KMS-11 (cell line): ENCODE data around the gene CD79A.

Experiments used
- H2AFZ ChIP-seq: fragments of 200-600 bp; sonication (generic); 2 replicates; pipeline ENCODE4 v1.6.1; 2016; ENCODE audit warnings: antibody characterized with exemption, mixed run types, low read depth
- H3K27ac ChIP-seq: fragments of 200-600 bp; sonication (generic); 2 replicates; pipeline ENCODE4 v1.6.1; 2016; ENCODE audit warnings: mild to moderate bottlenecking, mixed run types
- H3K27me3 ChIP-seq: fragments of 200-600 bp; sonication (generic); 2 replicates; pipeline ENCODE4 v1.6.1; 2017; ENCODE audit warnings: mild to moderate bottlenecking, low read depth, mixed run types, moderate library complexity; ENCODE audit not compliant: insufficient read depth
- H3K36me3 ChIP-seq: fragments of 200-600 bp; sonication (generic); 2 replicates; pipeline ENCODE4 v1.6.1; 2017; ENCODE audit warnings: mild to moderate bottlenecking, mixed run types; ENCODE audit not compliant: insufficient read depth
- H3K4me1 ChIP-seq: fragments of 200-600 bp; sonication (generic); 2 replicates; pipeline ENCODE4 v1.6.1; 2016; ENCODE audit warnings: mild to moderate bottlenecking, low read depth, mixed run types; ENCODE audit not compliant: poor library complexity, severe bottlenecking
- H3K4me2 ChIP-seq: fragments of 200-600 bp; sonication (generic); 2 replicates; pipeline ENCODE4 v1.7.0; 2016; ENCODE audit warnings: mild to moderate bottlenecking, mixed run types
- H3K4me3 ChIP-seq: fragments of 200-600 bp; sonication (generic); IDR thresholded peaks from 2 replicates; pipeline ENCODE4 v1.6.1; 2017; ENCODE audit warnings: low read depth, low read length, mixed read lengths; ENCODE audit not compliant: insufficient read depth
- H3K79me2 ChIP-seq: fragments of 200-600 bp; sonication (generic); 2 replicates; pipeline ENCODE4 v1.6.1; 2016; ENCODE audit warnings: low read depth, mixed run types; ENCODE audit not compliant: insufficient read depth
- H3K9ac ChIP-seq: fragments of 200-600 bp; sonication (generic); 2 replicates; pipeline ENCODE4 v1.6.1; 2016; ENCODE audit warnings: mild to moderate bottlenecking, mixed run types
- H4K20me1 ChIP-seq: fragments of 200-600 bp; sonication (generic); 2 replicates; pipeline ENCODE4 v1.6.1; 2016; ENCODE audit warnings: mild to moderate bottlenecking, mixed run types; ENCODE audit not compliant: insufficient read depth
- CTCF ChIP-seq: fragments of 200-600 bp; sonication (generic); conservative IDR thresholded peaks from 2 replicates; pipeline ENCODE4 v1.6.1; 2017; ENCODE audit warnings: low read depth, mild to moderate bottlenecking, antibody characterized with exemption, low read length, moderate library complexity, mixed read lengths

Gene CD79A

GRCh38 chr19:41879080-41879479 is 2.0 kb downstream of the CD79A start:
- Histone ChIP-seq H4K20me1 (no peaks in the 10 kb centered on the region), H3K27ac (no peak overlapping the region), H3K36me3 (no peaks in the 10 kb centered on the region), H3K79me2 (no peaks in the 10 kb centered on the region), H3K9ac (no peak overlapping the region), H3K27me3 (peaks cover 5% of the 10 kb centered on the region; the same call in 1 of the 2 replicates), H3K4me3 (no peak overlapping the region), H2AFZ (no peak overlapping the region), H3K4me1 (peaks cover 23% of the 10 kb centered on the region), H3K4me2 (no peak overlapping the region)
- no peak for TF ChIP-seq CTCF

- no peak overlapping the region for H3K4me3 ChIP-seq
- H3K9ac ChIP-seq: no peak overlapping the region
- peaks cover 4% of the 10 kb centered on the region; the same call in 1 of the 2 replicates for H3K79me2 ChIP-seq
- H2AFZ ChIP-seq: no peak overlapping the region
- peaks cover 5% of the 10 kb centered on the region; the same call in 1 of the 2 replicates for H3K27me3 ChIP-seq
- no peaks in the 10 kb centered on the region for H3K36me3 ChIP-seq
- H3K4me2 ChIP-seq: no peak overlapping the region
- H3K27ac ChIP-seq: no peak overlapping the region
- no peaks in the 10 kb centered on the region for H4K20me1 ChIP-seq
- H3K4me1 ChIP-seq: peaks cover 26% of the 10 kb centered on the region
- no peak for TF ChIP-seq CTCF
Measured at GRCh38 chr19:41879670-41880328, 2.7 kb downstream of the CD79A start.

- peaks cover 32% of the 10 kb centered on the region for H3K4me1 ChIP-seq
- H4K20me1 ChIP-seq: no peaks in the 10 kb centered on the region
- H3K27me3 ChIP-seq: peaks cover 5% of the 10 kb centered on the region; the same call in 1 of the 2 replicates
- H3K27ac ChIP-seq: no peak overlapping the region
- no peak overlapping the region for H3K4me3 ChIP-seq
- H3K36me3 ChIP-seq: no peaks in the 10 kb centered on the region
- H2AFZ ChIP-seq: no peak overlapping the region
- H3K79me2 ChIP-seq: peaks cover 7% of the 10 kb centered on the region; the same call in 1 of the 2 replicates
- no peak for TF ChIP-seq CTCF
- H3K4me2 ChIP-seq: no peak overlapping the region
- no peak overlapping the region for H3K9ac ChIP-seq
Measured at GRCh38 chr19:41880329-41880708, 3.2 kb downstream of the CD79A start.

- Histone ChIP-seq H2AFZ (peak within 1 kb of the TSS; percentile 58; the same call in 1 of the 2 replicates), H3K27ac (peak within 1 kb of the TSS; percentile 54), H3K4me1 (peaks cover 39% of the 10 kb centered on the region), H4K20me1 (0 out of 2 replicates have a peak, but pooled peaks cover 4% of the 10 kb centered on the region), H3K9ac (peak within 1 kb of the TSS; percentile 83), H3K4me3 (no peak within 1 kb of the TSS), H3K79me2 (peaks cover 24% of the 10 kb centered on the region), H3K36me3 (no peaks in the 10 kb centered on the region), H3K4me2 (peak within 1 kb of the TSS; percentile 71), H3K27me3 (peaks cover 5% of the 10 kb centered on the region; the same call in 1 of the 2 replicates)
- no peak for TF ChIP-seq CTCF
Measured at GRCh38 chr19:41882568-41883462, 5.7 kb downstream of the CD79A start, which contains the start of gene ARHGEF1. Gene ARHGEF1, plus strand, starts transcription at chr19:41883184. Its CDS starts 4,899 bp downstream, at chr19:41888083.
